ENCODE data around the gene BIN1. TPM values are rescaled to one million over a fixed set of nuclear protein-coding genes. Genes with fewer than 3 reads are reported as not detected.

The BIN1 gene
- total and polyA plus RNA-seq, 2 donors (not counting 1 experiment from before 2014, with no cell fraction given), result 90.6 to 92.3 TPM

- peaks cover 85% of the 10 kb centered on the region for H4K20me1 ChIP-seq (ENCODE audit: control insufficient read depth, insufficient read depth, low read length, poor library complexity, severe bottlenecking)
- Mint-ChIP-seq H3K27ac (peak overlapping the region; percentile 15), H3K4me1 (peaks cover 10% of the 10 kb centered on the region), H3K27me3 (no peaks in the 10 kb centered on the region), H3K9me3 (ENCODE audit: insufficient read depth) (no peaks in the 10 kb centered on the region), H3K4me3 (no peak overlapping the region)
- no peaks in the 10 kb centered on the region for H3K9me3 ChIP-seq (ENCODE audit: control extremely low read depth in 1 of 3, control insufficient read depth in 2 of 3, insufficient read depth in 1 of 3, low read length in 2 of 3)
- no peak overlapping the region for H3K4me3 ChIP-seq (ENCODE audit: control extremely low read depth in 1 of 5, extremely low read depth in 1 of 5, insufficient read depth in 1 of 5, low read depth in 2 of 5, low read length in 4 of 5)
- ChIA-PET CTCF (interaction anchor here (0.9 to 1.9 kb wide), 2 partner anchors 108 to 414 kb away, joined by 3 to 6 read pairs; no protein-coding TSS in a partner anchor), POLR2A (no interaction called here)
- no peak overlapping the region for H3K27ac ChIP-seq (ENCODE audit: low read length in 2 of 2)
- H3K79me2 ChIP-seq (ENCODE audit: control insufficient read depth, insufficient read depth, low read length), result peaks cover 22% of the 10 kb centered on the region
- H3K36me3 ChIP-seq (replicated peaks in 1 of 2; ENCODE audit: control extremely low read depth in 1 of 2, control insufficient read depth in 1 of 2, extremely low read depth in 1 of 2, insufficient read depth in 2 of 2, low read length in 1 of 2), result peaks cover 0 to 73% of the 10 kb centered on the region in 2 experiments
- TF ChIP-seq CTCF (IDR thresholded peaks at IDR 0.05) (no peak), EZH2 (IDR thresholded peaks at IDR 0.05; ENCODE audit: borderline replicate concordance, insufficient read depth, low read depth, low read length, poor library complexity, severe bottlenecking) (no peak)
- DNase-seq (no peak), ATAC-seq (ENCODE audit: low read depth) (no peak)
- no peak overlapping the region for H3K9ac ChIP-seq (ENCODE audit: low read length)
- no peak overlapping the region for H3K4me2 ChIP-seq (replicated peaks; ENCODE audit: low read depth, low read length, poor library complexity, severe bottlenecking)
- intact Hi-C loops (cut with micrococcal nuclease), result no loop called here
- H3K4me1 ChIP-seq (ENCODE audit: control insufficient read depth in 2 of 2, insufficient read depth in 2 of 2, low read length in 2 of 2), result peaks cover 0 to 8% of the 10 kb centered on the region in 2 donors
- no peak overlapping the region for H2AFZ ChIP-seq (ENCODE audit: insufficient read depth, low read depth, low read length, poor library complexity, severe bottlenecking)
- WGBS (ENCODE audit: insufficient coverage), result 91% methylated on average over 11 of the region's 13 CpGs
- H3K27me3 ChIP-seq (replicated peaks in 1 of 4; ENCODE audit: control extremely low read depth in 1 of 4, control insufficient read depth in 3 of 4, insufficient read depth in 4 of 4, low read length in 3 of 4), result no peaks in the 10 kb centered on the region
Measured at GRCh38 chr2:127065299-127065939, 41.5 kb downstream of the BIN1 start.

GRCh38 chr2:127064642-127065250, 42.2 kb downstream of the BIN1 start:
- WGBS (ENCODE audit: insufficient coverage), result 19% methylated on average over 12 of the region's 17 CpGs
- H3K36me3 ChIP-seq (replicated peaks in 1 of 2; ENCODE audit: control extremely low read depth in 1 of 2, control insufficient read depth in 1 of 2, extremely low read depth in 1 of 2, insufficient read depth in 2 of 2, low read length in 1 of 2), result peaks cover 0 to 71% of the 10 kb centered on the region in 2 experiments
- POLR2A ChIA-PET, result no interaction called here
- CTCF ChIA-PET, result interaction anchor here (0.9 to 1.9 kb wide), 2 partner anchors 109 to 414 kb away, joined by 3 to 6 read pairs; no protein-coding TSS in a partner anchor
- no peak for DNase-seq
- H3K27ac Mint-ChIP-seq, result no peak overlapping the region
- no peak overlapping the region for H3K4me3 ChIP-seq (ENCODE audit: control extremely low read depth in 1 of 5, extremely low read depth in 1 of 5, insufficient read depth in 1 of 5, low read depth in 2 of 5, low read length in 4 of 5)
- H3K27ac ChIP-seq (ENCODE audit: low read length in 2 of 2), result no peak overlapping the region
- TF ChIP-seq CTCF (IDR thresholded peaks at IDR 0.05) (no peak), EZH2 (IDR thresholded peaks at IDR 0.05; ENCODE audit: borderline replicate concordance, insufficient read depth, low read depth, low read length, poor library complexity, severe bottlenecking) (no peak)
- H3K4me3 Mint-ChIP-seq, result no peak overlapping the region
- no peaks in the 10 kb centered on the region for H3K27me3 Mint-ChIP-seq
- peaks cover 0 to 8% of the 10 kb centered on the region in 2 donors for H3K4me1 ChIP-seq (ENCODE audit: control insufficient read depth in 2 of 2, insufficient read depth in 2 of 2, low read length in 2 of 2)
- peaks cover 10% of the 10 kb centered on the region for H3K4me1 Mint-ChIP-seq
- no peaks in the 10 kb centered on the region for H3K9me3 Mint-ChIP-seq (ENCODE audit: insufficient read depth)
- peak; percentile 28 for ATAC-seq (ENCODE audit: low read depth)
- no peak overlapping the region for H3K9ac ChIP-seq (ENCODE audit: low read length)
- intact Hi-C loops (cut with micrococcal nuclease), result no loop called here
- no peak overlapping the region for H2AFZ ChIP-seq (ENCODE audit: insufficient read depth, low read depth, low read length, poor library complexity, severe bottlenecking)
- H3K79me2 ChIP-seq (ENCODE audit: control insufficient read depth, insufficient read depth, low read length), result peaks cover 22% of the 10 kb centered on the region
- no peaks in the 10 kb centered on the region for H3K27me3 ChIP-seq (replicated peaks in 1 of 4; ENCODE audit: control extremely low read depth in 1 of 4, control insufficient read depth in 3 of 4, insufficient read depth in 4 of 4, low read length in 3 of 4)
- no peak overlapping the region for H3K4me2 ChIP-seq (replicated peaks; ENCODE audit: low read depth, low read length, poor library complexity, severe bottlenecking)
- no peaks in the 10 kb centered on the region for H3K9me3 ChIP-seq (ENCODE audit: control extremely low read depth in 1 of 3, control insufficient read depth in 2 of 3, insufficient read depth in 1 of 3, low read length in 2 of 3)
- peaks cover 78% of the 10 kb centered on the region for H4K20me1 ChIP-seq (ENCODE audit: control insufficient read depth, insufficient read depth, low read length, poor library complexity, severe bottlenecking)
